GM21786 (cell line): ENCODE measurements around the gene FADS1.

Experiments
- ATAC-seq: cut with Tn5 transposase; IDR thresholded peaks from one replicate; pipeline ENCODE4 v1.9.1; 2021; ENCODE audit not compliant: unreplicated experiment

FADS1 gene

DNA sequence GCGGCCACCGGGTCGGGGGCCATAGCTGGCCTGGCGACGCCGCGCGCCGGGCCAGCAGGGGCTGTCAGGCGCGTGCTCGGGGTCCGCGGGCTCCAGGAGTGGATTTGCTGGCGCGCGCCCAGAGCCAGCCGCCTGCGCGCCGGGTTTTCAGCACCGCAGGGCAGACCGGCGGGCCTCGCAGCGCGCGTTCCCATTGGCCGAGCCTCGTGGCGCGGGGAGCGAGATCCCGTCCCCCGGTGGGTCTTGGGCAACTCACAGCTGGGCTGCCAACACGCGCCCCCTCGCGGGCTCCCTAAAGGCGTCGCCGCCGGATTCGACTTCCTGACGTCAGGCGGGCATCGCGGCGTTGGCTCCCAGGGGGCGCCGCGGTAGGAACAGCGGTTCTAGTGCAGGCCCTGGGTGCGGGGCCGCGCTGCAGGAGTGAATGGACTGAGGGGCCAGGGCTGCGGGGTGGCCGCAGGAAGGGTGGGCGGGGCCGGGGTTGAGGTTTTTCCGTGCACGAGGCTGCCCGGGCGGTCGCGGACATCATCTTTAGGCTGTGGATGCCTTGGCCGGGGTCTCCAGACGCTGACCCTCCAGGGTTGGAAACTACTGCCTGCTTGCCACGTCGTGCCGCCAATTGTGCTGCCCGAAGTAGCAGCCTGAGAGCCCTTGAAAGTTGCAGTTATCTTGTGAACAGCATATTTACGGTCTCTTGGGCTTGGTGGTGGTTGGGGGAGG, at the start of gene FADS1:
FADS1 (minus strand) TSS at position 268 of the 720 bp plus-strand sequence; CDS start at position 194, 74 bp downstream.
- ATAC-seq, result peak; percentile 50

DNA sequence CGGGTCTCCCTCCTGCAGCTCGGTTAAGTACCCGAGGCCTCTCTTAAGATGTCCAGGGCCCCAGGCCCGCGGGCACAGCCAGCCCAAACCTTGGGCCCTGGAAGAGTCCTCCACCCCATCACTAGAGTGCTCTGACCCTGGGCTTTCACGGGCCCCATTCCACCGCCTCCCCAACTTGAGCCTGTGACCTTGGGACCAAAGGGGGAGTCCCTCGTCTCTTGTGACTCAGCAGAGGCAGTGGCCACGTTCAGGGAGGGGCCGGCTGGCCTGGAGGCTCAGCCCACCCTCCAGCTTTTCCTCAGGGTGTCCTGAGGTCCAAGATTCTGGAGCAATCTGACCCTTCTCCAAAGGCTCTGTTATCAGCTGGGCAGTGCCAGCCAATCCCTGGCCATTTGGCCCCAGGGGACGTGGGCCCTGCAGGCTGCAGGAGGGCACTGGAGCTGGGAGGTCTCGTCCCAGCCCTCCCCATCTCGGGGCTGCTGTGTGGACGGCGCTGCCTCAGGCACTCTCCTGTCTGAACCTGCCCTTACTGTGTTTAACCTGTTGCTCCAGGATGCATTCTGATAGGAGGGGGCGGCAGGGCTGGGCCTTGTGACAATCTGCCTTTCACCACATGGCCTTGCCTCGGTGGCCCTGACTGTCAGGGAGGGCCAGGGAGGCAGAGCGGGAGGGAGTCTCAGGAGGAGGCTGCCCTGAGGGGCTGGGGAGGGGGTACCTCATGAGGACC, 49.6 kb upstream of the FADS1 start:
- ATAC-seq, result no peak

- no peak for ATAC-seq
Measured at GRCh38 chr11:61864814-61865775, 48.3 kb upstream of the FADS1 start.

- ATAC-seq, result no peak
Measured at GRCh38 chr11:61863548-61864081, 46.8 kb upstream of the FADS1 start.

GRCh38 chr11:61862714-61863547, 46.1 kb upstream of the FADS1 start:
- no peak for ATAC-seq

GRCh38 chr11:61861634-61862033, 44.8 kb upstream of the FADS1 start:
- ATAC-seq, result no peak

DNA sequence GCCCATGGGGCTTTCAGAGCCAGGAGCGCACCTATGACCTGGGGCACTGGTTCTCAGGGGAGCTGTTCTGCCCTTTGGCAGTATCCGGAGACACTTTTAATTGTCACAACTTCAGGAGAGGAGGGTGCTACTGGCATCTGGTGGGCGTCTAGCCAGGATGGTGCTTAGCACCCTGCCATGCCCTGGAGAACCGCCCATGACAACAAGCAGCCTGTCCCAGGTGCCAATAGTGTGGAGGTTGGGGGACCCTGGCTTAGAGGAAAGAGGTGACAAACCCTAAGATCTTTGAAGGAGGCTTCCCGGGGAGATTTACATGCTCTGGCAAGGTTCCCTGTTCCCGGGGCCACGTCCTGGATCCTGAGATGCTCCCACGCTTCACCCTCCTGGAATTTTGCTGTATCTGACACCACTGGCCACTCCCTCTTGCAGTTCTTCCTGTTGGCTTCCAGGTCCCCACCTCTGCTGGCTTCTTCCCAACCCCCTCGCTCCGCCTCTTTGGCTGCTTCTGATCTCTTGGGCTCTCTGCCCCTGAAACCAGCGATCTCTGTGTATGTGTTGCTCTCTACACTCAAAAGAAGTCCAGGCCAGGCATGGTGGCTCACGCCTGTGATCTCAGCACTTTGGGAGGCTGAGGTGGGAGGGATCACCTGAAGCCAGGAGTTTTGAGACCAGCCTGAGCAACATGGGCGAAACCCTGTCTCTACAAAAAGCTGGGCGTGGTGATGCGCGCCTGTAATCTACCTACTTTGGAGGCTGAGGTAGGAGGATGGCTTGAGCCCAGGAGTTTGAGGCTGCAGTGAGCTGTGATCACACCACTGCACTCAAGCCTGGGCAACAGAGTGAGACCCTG, 43.5 kb upstream of the FADS1 start:
- ATAC-seq, result no peak

DNA sequence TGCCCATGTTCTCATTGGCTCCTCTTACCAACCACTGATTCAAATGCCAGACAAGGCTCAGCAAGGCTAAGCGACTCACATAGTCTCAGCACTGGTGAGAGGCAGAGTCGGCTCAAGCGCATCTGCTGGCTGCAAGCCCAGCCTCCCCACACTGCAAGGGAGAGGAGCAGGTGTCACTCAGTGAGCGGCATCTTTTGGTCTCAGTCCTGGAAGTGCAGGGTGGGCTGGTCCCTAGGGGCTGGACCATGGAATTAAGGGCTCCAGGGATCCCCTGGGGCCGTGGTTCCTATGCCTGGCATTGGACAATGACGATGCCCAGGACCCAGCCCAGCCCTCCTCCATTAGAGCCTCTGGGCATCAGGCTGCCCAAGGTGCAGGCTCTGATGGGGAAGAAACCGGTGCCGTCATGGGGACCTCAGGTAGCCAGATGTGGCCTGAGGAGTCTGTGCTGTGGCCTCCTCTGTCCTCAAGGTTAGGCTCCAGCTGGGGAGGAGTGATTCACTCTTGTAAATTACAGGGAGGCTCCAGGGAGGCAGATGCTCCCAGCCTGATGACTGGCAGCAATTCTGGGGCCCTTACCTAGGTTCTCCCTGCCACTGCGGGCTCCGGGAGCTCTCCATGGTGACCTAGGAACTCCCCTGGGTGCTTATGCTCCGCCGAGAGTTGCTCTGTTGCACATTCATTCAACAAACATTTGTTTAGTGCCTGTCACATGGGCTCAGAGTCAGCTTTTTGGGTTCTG, 39.3 kb upstream of the FADS1 start:
- ATAC-seq, result no peak

GRCh38 chr11:61854966-61855714, 38.3 kb upstream of the FADS1 start:
- ATAC-seq, result no peak

DNA sequence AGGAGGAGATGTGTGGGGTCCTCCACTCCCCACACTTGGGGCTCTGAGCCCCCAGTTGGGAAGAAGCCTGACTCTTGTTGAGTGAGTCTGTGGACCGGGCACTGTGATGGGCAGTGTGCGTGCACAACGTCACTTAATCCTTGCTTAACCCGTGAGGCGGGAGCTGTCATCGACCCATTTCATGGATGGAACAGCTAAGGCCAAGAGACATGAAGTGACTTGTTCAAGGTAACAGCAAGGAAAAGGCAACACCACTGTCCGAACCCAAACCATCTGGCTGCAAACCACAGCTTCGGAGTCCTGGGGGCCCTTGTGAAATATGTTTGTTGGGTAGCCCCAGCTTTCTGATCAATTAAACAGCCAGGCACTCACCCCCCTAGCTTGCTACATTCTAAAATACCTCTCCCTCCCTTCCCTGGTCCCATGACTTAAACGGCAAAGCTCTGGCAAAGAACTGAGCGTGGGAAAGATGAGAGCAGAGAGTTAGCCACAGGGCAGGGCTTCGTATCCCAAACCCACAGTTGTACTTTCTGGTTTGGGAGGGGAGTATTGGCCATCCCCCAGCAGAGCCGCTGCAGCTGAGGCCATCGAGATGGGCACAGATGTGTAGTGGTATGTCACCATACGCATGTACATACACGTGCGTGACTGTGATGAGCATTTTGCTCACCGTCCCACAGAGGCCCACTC, 37.5 kb upstream of the FADS1 start:
- no peak for ATAC-seq

DNA sequence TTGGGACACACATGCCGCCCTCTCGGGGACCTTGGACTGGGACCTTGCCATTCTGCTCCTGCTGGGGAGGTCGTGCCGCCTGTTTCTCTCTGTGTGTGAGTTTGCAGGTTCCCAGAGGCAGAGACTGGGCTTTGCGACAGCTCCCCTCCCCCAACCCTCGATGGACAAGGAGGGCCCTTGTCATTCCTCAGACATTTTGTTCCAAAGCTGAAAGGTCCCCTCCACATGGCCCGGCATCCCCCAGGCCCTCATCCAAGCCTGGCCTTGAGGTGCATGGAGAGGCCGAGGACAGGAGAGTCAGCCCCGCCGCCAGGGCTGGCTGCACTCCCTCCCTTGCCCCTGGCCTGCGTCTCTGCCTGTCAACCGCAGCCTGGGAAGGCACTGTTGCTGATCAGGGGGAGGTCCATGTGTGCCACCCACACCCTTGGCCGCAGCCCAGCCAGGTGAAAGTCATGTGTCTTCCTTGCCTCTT, 36.9 kb upstream of the FADS1 start:
- ATAC-seq, result no peak

GRCh38 chr11:61851900-61852295, 35.1 kb upstream of the FADS1 start:
- no peak for ATAC-seq

GRCh38 chr11:61851113-61851899, 34.5 kb upstream of the FADS1 start:
- ATAC-seq, result no peak

GRCh38 chr11:61850687-61851086, 33.9 kb upstream of the FADS1 start:
- no peak for ATAC-seq

GRCh38 chr11:61848631-61849030, 31.8 kb upstream of the FADS1 start:
- ATAC-seq, result no peak

- ATAC-seq, result no peak
Measured at GRCh38 chr11:61847914-61848581, 31.2 kb upstream of the FADS1 start.
